Activated T-cell treated with anti-CD3 and anti-CD28 coated beads for 4 hours (primary cell): ENCODE measurements around the gene PI4KA.
A peak's percentile ranks its signal among the peaks of the same experiment; 100 is the strongest.

ENCODE experiments used
- DNase-seq: peaks from one replicate; pipeline ENCODE4 v3.0.0-alpha.2; 2020

Gene PI4KA

GRCh38 chr22:20881869-20882815 is 23.5 kb upstream of the PI4KA start:
- DNase-seq, result no peak

GRCh38 chr22:20881231-20881630 is 22.6 kb upstream of the PI4KA start:
- no peak for DNase-seq

DNA sequence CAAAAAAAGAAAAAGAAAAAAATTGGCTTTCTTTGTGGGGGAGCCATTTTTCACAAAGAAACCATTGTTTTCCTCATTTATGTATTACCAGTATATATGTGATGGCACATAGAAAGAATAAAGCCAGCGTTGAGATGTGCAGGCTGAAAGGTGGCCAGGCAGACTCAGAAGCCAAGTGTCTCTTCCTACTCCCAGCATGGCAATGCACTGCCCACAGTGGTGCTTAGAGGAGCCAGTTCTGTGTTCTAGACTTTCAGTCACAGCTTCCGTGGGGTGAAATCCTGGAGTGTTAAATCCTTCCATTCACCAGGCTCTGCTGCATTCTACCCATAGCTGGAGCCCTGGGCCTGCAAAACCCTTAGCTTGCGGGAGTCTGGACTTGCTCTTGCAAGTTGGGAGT is 19.1 kb upstream of the PI4KA start:
- DNase-seq, result no peak

DNA sequence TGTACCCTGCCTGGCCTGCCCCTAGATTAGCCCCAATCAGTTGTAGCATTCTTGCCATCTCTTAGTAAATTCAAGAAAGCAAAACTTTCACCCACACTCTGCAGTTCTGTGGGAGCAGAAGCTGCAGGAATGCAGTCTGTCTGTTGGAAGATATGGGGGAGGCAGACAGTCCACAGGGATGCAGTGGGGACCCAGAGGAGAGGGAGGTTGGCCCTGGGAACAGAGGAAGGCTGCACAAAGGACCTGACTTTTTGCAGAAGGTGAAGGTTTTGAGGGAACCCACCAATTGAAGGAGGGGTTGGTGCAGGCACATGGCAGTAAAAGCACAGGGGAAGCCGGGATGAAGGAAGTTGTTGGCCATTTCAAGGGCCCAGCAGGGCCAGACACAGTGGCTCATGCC is 16.7 kb upstream of the PI4KA start:
- DNase-seq, result no peak

DNA sequence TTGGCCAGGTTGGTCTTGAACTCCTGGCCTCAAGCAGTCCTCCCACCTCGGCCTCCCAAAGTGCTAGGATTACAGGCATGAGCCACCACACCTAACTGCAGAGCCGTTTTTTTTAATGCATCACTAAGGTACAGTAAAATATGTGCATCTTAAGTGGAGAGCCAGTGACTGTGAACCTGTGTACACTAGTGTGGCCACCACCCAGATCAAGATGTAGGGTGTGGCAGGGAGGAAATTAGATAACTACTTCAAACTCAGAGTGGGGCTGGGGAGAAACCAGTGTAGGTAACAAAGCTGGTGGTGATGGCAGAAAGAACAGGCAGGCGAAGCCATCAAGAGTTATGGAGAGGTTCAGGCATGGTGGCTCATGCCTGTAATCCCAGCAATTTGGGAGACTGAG is 14.6 kb upstream of the PI4KA start:
- no peak for DNase-seq

GRCh38 chr22:20869234-20869633 is 10.6 kb upstream of the PI4KA start:
- DNase-seq, result no peak

GRCh38 chr22:20868025-20868962 is 9.7 kb upstream of the PI4KA start:
- no peak for DNase-seq

DNA sequence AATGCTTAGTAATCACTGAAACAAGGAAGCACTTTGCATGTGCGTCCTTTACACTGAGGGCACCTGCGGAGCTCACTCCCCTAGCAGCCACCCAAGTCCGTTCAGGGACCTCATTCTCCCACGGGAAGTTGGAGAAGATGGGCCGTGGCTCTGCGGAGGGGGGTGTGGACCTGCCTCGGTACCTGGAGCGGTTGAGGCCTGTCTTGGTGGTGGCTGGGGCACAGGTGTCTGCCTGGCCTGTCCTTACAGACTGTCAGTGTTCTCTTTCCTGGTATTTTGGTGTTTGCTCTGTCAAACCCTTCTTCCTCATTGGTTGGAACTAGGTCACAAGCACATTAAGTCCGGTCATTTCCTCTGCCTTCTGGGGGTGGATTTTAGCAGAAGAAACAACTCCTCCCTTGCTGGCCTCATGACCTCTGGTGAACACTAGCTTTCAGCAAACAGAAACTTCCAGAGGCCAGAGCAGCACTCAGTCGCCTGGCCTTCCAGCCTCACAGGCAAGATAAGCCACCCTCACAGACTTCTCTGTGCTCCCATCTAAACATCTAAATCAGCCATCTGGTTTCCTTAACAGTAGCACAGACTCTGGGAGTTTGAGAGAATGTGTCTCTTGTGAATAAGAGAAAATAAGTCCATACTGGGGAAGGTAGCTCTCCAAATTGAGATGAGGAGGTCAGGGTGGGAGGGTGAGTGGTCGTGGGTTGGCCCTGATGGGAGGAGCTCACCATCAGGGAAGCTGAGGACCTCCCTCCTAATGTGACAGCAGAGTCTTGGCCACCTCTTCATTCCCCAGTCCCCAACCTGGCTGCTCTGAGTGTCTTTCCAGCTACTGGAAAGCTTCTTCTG is 8.8 kb upstream of the PI4KA start:
- DNase-seq, result no peak

DNA sequence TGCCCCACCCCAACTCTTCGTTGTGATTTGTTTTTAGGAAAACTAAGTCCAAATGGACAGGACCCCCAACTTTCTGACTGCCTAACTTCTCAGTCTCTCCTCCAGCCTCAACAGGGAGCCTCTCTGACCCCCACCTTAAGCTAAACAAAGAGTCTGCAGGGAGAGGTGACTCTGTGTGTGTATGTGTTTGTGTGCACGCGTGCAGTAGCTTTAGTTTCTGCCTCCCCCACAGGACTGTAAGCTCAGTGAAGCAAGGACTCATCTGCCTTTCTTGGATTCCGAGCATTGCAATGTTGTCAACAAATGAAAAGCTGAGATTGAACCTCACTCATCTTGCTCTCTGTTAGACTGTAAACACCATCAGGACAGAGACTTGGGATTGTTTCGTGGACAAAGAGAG is 8.1 kb upstream of the PI4KA start:
- no peak for DNase-seq

- no peak for DNase-seq
Observed at GRCh38 chr22:20865875-20866445, 7.3 kb upstream of the PI4KA start.

GRCh38 chr22:20865331-20865730 is 6.7 kb upstream of the PI4KA start:
- DNase-seq, result no peak

GRCh38 chr22:20864186-20864908 is 5.7 kb upstream of the PI4KA start:
- DNase-seq, result no peak

DNA sequence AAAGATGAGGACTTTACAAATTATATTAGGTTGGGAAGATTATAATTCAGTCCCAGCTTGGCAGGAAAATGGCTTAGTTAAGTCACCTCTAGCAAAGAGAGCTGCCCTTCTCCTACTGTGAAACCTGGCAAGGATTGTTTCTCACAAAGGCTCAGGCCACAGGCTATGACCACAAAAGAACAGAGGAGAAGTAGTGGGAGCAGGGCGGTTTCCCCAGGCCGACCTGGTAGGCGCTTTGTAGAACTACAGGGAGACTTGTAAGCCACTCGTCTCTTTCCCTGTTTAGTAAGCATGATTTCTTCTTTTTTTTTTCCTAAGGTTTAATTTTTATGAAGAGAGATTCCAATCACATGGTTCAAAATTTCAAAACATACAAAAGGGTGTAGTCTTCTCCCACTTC is 4.8 kb upstream of the PI4KA start:
- DNase-seq, result no peak

DNA sequence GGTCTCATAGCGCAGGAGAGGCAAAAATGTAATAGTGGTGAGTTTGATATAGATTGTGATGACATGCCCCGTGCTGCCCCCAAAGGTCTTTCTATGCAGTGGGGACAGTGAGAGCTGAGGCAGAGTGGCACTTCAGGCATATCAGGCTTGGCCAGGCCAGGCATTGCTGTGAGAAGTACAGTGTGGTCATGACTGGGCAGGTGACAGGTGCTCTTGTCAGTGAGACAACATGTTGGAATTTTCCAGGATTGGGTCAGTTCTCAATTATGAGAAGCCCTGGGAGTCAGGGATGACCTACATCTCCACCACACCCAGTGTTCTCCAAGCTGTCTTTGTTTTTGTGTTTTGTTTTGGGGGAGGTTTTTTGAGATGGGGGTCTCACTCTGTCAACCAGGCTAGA is 3.9 kb upstream of the PI4KA start:
- DNase-seq, result no peak

- DNase-seq, result no peak
Observed at GRCh38 chr22:20859615-20860014, 1.0 kb upstream of the PI4KA start.

DNA sequence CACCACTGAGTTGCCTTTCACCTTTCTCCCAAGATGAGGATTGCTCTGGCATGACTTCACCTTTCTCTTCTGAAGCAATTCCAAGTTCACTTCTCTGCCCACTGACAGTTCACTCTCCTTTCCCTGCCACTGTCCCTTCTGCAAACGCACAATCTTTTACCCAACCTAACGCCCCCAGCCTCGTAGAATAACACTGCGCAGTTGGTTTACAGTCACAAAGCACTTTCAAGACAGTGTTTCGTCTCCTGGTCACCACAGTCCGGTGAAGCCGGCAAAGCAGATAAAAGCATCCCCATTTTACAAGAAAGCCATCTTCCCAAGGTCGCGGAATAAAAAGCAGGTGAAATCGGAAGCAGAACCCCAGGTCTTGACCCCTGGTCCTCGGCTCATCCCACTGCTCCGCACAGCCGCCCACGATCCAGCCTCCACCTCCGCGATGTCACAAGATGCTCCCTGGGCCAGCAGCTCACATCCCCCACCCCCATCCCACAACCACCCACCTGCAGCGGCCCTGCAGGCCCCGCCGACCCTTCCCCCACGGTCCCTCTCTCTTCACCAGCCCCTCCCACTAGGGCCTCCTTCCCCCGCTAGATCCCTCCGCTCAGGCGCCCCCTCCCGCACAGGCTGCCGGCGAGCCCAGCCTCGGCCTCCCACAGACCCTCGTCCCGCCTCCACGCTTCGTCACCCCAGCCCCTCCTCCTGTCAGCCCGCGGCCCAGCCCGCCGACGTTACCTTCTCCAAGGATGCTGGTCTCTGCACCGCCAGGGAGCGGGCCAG is 585 bp downstream of the PI4KA start:
- peak; percentile 82 for DNase-seq

DNA sequence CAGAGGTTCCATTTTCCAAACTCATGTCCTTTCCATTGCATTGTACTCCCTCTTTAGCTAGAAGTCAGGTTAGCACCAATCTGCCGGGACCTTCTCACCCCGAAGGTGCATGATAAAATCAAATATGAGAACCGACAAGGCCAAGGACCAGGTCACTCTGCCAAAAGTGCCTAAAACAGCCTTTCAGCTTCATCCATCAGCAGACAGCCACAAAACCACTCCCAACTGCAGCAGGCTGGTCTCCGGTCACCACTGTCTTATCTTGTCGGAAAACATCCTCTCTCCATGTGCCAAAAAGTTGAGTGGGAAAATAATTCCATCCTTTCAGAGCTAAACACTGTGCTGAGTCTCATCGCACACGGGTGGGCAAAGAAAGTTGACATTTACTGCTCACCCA is 1.4 kb downstream of the PI4KA start:
- DNase-seq, result no peak

- no peak for DNase-seq
Observed at GRCh38 chr22:20853236-20853660, 5.4 kb downstream of the PI4KA start.

GRCh38 chr22:20852503-20852902 is 6.1 kb downstream of the PI4KA start:
- no peak for DNase-seq

DNA sequence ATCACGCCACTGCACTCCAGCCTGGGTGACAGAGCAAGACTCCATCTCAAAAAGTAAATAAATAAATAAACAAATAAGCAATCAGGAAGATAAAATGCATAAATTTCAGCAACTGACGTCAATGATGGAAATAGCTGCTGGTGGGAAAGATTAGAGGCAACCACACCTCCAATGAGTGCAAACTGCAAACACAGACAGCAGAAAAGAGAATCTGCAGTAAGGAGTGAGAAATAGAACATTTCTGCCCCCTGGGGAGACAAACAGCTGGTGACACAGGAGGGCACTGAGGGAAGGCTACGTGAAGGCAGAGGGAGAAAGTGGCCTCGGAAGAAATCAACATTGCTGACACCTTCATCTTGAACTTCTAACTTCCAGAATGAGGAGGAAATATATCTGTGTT is 6.5 kb downstream of the PI4KA start:
- no peak for DNase-seq

DNA sequence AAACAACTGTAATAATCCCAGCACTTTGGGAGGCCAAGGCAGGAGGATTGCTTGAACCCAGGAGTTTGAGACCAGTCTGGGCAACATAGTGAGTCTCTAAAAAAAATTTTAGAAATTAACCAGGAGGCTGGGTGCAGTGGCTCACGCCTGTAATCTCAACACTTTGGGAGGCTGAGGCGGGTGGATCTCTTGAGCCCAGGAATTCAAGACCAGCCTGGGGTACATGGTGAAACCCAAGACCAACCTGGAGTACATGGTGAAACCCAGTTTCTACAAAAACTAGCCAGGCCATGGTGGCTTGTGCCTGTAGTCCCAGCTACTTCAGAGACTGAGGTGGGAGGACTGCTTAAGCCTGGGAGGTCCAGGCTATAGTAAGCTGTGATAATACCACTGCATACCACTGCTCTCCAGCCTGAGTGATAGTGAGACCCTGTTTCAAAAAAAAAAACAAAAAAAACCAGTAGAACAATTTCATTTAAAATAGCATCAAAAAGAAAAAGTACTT is 11.2 kb downstream of the PI4KA start:
- DNase-seq, result no peak
